ENCODE data around the gene CDKL4.
"Not testable (repeated sequence)": the region's sequence is repeated elsewhere in the genome, so short reads cannot be mapped to it uniquely, and the experiment has no call there.

Gene CDKL4

GRCh38 chr2:39228413-39229209 is 15.2 kb downstream of the CDKL4 start:
- no peak for DNase-seq

GRCh38 chr2:39227628-39228412 is 15.9 kb downstream of the CDKL4 start:
- DNase-seq = peak; percentile 74

- DNase-seq = no peak
Measured at GRCh38 chr2:39225567-39225966, 18.2 kb downstream of the CDKL4 start.

- DNase-seq = no peak
Measured at GRCh38 chr2:39223909-39224308, 19.9 kb downstream of the CDKL4 start.

- DNase-seq = no peak
Measured at GRCh38 chr2:39221459-39221858, 22.3 kb downstream of the CDKL4 start.

- no peak for DNase-seq
Measured at GRCh38 chr2:39220136-39220535, 23.6 kb downstream of the CDKL4 start.

GRCh38 chr2:39218391-39218790 is 25.4 kb downstream of the CDKL4 start:
- DNase-seq = no peak

GRCh38 chr2:39217192-39217550 is 26.6 kb downstream of the CDKL4 start:
- DNase-seq = no peak

GRCh38 chr2:39216346-39217191 is 27.2 kb downstream of the CDKL4 start:
- peak; percentile 42 for DNase-seq

GRCh38 chr2:39215545-39215944 is 28.2 kb downstream of the CDKL4 start:
- no peak for DNase-seq

GRCh38 chr2:39213015-39213414 is 30.8 kb downstream of the CDKL4 start:
- DNase-seq = no peak

GRCh38 chr2:39210846-39211245 is 32.9 kb downstream of the CDKL4 start:
- DNase-seq = no peak

- DNase-seq = no peak
Measured at GRCh38 chr2:39203382-39203781, 40.4 kb downstream of the CDKL4 start.

- no peak for DNase-seq
Measured at GRCh38 chr2:39202639-39203369, 41.0 kb downstream of the CDKL4 start.

- not testable (repeated sequence) for DNase-seq
Measured at GRCh38 chr2:39197003-39197402, 46.8 kb downstream of the CDKL4 start.

GRCh38 chr2:39194686-39195085 is 49.1 kb downstream of the CDKL4 start:
- DNase-seq = no peak

- no peak for DNase-seq
Measured at GRCh38 chr2:39188960-39189494, 54.7 kb downstream of the CDKL4 start.

GRCh38 chr2:39183673-39184072 is 60.1 kb downstream of the CDKL4 start:
- DNase-seq = no peak

GRCh38 chr2:39181297-39181696 is 62.5 kb downstream of the CDKL4 start:
- no peak for DNase-seq

GRCh38 chr2:39179974-39180960 is 63.5 kb downstream of the CDKL4 start:
- DNase-seq = no peak

- DNase-seq = no peak
Measured at GRCh38 chr2:39178756-39179155, 65.0 kb downstream of the CDKL4 start.

All from activated CD4-positive, alpha-beta T cell treated with anti-CD3 and anti-CD28 coated beads for 1 hour (primary cell).